Astrocyte of the spinal cord (primary cell): ENCODE results near the gene MYLK2.

Experiments
- DNase-seq: peaks from one replicate; pipeline ENCODE4 v3.0.0; 2011; ENCODE audit warnings: low read depth, low spot score
- H3K4me3 ChIP-seq: 2 replicates; pipeline ENCODE4 v1.5.1; 2011; ENCODE audit warnings: low read depth, mild to moderate bottlenecking, low read length, moderate library complexity
- CTCF ChIP-seq: IDR thresholded peaks from 2 replicates; pipeline ENCODE4 v1.5.1; 2012; ENCODE audit warnings: low read depth, mild to moderate bottlenecking, low read length, inconsistent platforms
- in situ Hi-C: cut with HindIII; loops from 2 replicates; pipeline ENCODE4 v1.10.0; 2017; ENCODE audit warnings: low sequenced_read_pairs

MYLK2 gene

GRCh38 chr20:31839782-31840487, 20.8 kb downstream of the MYLK2 start:
- H3K4me3 ChIP-seq = no peak overlapping the region
- peak; percentile 17 for DNase-seq
- TF ChIP-seq CTCF = no peak

GRCh38 chr20:31840906-31841816, 22.0 kb downstream of the MYLK2 start:
- in situ Hi-C loops = no loop called here
- no peak for TF ChIP-seq CTCF
- no peak for DNase-seq
- no peak overlapping the region for H3K4me3 ChIP-seq

More at GRCh38 chr20:31839782-31840487, 20.8 kb downstream of the MYLK2 start:
- in situ Hi-C loops = no loop called here

GRCh38 chr20:31841928-31842327, 22.8 kb downstream of the MYLK2 start:
- H3K4me3 ChIP-seq = no peak overlapping the region
- TF ChIP-seq CTCF = no peak
- DNase-seq = peak; percentile 87
- in situ Hi-C loops = no loop called here

- in situ Hi-C loops = no loop called here
- TF ChIP-seq CTCF = no peak
- no peak overlapping the region for H3K4me3 ChIP-seq
- DNase-seq = peak; percentile 81
Observed at GRCh38 chr20:31842471-31843157, 23.5 kb downstream of the MYLK2 start.

- no peak for TF ChIP-seq CTCF
- in situ Hi-C loops = no loop called here
- H3K4me3 ChIP-seq = no peak overlapping the region
- no peak for DNase-seq
Observed at GRCh38 chr20:31843288-31843687, 24.1 kb downstream of the MYLK2 start.

GRCh38 chr20:31843881-31844280, 24.7 kb downstream of the MYLK2 start:
- H3K4me3 ChIP-seq = peak overlapping the region; percentile 18
- no peak for DNase-seq
- in situ Hi-C loops = no loop called here
- no peak for TF ChIP-seq CTCF
